HG02884 (cell line): Measurements from ENCODE around the gene ESPNL.
"Not testable (repeated sequence)": the region's sequence is repeated elsewhere in the genome, so short reads cannot be mapped to it uniquely, and the experiment has no call there.

ENCODE experiments used
- ATAC-seq: cut with Tn5 transposase; IDR thresholded peaks from one replicate; pipeline ENCODE4 v1.9.1; 2021; ENCODE audit warnings: mild to moderate bottlenecking, moderate library complexity; ENCODE audit not compliant: unreplicated experiment

ESPNL gene, protein sequence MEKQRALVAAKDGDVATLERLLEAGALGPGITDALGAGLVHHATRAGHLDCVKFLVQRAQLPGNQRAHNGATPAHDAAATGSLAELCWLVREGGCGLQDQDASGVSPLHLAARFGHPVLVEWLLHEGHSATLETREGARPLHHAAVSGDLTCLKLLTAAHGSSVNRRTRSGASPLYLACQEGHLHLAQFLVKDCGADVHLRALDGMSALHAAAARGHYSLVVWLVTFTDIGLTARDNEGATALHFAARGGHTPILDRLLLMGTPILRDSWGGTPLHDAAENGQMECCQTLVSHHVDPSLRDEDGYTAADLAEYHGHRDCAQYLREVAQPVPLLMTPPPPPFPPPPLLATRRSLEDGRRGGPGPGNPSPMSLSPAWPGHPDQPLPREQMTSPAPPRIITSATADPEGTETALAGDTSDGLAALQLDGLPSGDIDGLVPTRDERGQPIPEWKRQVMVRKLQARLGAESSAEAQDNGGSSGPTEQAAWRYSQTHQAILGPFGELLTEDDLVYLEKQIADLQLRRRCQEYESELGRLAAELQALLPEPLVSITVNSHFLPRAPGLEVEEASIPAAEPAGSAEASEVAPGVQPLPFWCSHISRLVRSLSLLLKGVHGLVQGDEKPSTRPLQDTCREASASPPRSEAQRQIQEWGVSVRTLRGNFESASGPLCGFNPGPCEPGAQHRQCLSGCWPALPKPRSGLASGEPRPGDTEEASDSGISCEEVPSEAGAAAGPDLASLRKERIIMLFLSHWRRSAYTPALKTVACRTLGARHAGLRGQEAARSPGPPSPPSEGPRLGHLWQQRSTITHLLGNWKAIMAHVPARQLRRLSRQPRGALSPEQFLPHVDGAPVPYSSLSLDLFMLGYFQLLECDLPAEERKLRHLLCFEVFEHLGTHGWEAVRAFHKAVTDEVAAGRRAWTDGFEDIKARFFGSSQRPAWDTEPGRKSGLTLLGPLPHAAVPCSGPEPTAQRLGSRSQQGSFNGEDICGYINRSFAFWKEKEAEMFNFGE

DNA sequence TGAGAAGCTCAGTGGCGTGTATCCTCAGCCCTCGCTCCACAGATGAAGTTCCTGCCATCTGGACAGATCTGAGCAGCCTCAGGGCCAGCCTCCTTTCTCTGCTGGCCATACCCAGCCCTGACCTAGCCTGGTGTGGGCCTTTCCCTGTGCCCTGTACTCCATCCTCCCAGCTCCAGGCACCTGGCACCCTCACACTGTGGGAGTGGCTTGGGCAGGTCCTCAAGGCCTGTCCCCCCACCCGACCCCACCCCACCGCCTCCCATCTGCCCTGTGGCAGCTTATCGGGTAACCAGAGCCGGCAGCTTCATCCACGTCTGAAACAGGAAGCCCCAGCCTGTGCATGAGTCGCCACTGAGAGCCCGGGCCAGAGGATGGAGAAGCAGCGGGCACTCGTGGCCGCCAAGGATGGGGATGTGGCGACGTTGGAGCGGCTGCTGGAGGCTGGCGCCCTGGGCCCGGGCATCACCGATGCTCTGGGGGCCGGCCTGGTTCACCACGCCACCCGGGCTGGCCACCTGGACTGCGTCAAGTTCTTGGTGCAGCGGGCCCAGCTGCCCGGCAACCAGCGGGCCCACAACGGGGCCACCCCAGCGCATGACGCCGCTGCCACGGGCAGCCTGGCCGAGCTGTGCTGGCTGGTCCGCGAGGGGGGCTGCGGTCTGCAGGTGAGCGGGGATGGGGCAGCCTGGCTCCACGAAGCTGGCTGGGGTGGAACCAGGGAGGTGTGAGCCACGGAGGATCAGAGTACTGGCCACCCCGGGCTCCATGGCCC, at the start of gene ESPNL:
Gene ESPNL (plus strand): TSS at position 292 of the 772 bp plus-strand sequence. CDS start 80 bp downstream, at position 372.
- ATAC-seq = no peak

DNA sequence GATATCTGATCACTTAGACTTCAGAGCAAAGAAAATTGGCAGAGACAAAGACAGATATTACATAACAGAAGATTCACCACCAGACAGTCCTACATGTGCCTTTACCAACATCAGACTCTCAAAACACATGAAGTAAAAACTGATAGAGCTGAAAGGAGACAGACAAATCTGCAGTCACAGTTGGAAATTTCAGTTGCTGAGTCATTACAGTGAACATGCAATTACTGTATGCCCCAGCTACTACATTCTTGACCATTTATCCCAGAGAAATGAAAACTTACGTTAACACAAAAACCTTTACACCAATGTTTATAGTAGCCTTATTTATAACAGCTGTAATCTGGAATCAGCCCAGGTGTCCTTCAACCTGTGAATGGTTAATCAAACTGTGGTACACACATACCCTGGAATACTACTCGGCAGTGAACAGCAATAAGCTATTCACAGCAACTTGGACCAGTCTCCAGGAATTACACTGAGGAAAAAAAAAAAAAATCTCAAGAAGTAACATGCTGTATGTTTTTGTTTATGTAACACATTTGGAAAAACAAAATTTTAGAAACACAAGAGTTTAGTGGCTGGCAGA, 46.9 kb upstream of the ESPNL start:
- no peak for ATAC-seq

DNA sequence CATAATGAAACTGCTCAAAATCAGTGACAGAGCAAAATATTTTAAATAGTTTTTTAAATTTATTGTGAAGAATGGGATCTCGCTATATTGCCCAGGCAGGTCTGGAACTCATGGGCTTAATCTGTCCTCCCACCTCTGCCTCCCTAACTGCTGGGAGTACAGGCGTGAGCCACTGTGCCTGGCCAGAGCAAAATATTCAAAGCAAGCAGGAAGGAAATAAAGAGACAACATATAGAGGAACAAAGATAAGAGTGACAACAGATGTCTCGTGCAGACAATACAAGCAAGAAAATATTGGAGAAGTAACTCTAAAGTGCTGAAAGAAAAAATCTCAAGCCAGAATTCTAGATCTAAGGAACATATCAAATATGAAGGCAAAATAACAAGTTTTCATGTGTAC, 44.3 kb upstream of the ESPNL start:
- no peak for ATAC-seq

DNA sequence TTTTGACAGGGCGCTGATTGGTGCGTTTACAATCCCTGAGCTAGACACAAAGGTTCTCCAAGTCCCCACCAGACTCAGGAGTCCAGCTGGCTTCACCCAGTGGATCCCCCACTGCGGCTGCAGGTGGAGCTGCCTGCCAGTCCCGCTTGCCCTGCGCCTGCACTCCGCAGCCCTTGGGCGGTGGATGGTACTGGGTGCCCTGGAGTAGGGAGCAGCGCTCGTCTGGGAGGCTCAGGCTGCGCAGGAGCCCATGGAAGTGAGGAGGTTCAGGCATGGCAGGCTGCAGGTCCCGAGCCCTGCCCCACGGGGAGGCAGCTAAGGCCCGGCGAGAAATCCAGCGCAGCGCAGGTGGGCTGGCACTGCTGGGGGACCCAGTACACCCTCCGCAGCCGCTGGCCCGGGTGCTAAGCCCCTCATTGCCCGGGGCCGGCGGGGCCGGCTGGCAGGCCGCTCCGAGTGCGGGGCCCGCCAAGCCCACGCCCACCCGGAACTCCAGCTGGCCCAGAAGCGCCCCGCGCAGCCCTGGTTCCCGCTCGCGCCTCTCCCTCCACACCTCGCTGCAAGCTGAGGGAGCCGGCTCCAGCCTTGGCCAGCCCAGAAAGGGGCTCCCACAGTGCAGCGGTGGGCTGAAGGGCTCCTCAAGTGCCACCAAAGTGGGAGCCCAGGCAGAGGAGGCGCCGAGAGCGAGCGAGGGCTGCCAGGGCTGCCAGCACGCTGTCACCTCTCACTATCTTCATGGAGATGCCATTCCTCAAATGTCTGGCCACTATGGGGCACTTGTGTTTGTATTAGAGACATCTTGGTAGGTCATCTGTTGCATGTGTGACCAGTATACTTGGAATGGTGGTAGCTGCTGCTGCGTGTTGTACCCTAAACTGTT, 42.2 kb upstream of the ESPNL start:
- not testable (repeated sequence) for ATAC-seq

DNA sequence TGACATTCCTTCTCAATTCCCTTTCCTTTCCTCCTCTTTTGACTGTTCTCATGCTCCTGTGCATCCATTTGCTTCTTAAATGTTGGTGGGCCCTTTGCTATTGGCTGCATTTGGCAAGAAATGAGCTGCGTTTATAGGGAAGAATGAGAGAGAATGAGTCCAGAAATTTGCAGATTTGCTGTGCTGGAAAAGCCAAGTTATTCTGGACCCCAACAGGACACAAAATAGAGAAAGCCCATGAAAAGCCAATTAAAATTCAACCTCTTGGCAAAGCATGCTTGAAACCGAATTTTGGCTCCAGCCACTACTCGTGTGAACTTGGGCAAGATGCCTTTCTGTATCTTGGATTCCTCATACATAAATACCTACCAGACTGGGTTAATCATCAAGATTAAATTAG, 40.6 kb upstream of the ESPNL start:
- ATAC-seq = no peak

DNA sequence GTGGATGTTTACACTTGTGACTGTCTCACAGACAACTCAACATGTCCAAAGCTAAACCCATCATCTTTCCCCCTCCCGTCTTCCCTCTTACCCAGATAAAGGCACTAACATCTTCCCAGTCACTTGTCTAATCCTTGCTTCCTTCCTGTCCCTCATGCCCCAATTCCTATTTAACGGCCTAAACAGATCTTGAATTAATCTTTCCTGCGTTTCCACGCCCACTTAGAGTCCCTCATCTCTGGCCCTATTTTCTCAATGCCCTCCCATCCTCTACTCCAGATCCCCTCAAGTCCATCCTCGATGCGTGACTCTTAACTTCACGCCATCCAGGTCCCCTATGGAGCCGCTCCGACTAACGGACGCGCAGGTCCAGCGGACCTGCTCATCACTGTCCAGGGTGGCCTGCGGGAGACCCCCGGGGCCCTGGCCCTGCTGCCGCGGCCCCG, 40.0 kb upstream of the ESPNL start:
- ATAC-seq = no peak

DNA sequence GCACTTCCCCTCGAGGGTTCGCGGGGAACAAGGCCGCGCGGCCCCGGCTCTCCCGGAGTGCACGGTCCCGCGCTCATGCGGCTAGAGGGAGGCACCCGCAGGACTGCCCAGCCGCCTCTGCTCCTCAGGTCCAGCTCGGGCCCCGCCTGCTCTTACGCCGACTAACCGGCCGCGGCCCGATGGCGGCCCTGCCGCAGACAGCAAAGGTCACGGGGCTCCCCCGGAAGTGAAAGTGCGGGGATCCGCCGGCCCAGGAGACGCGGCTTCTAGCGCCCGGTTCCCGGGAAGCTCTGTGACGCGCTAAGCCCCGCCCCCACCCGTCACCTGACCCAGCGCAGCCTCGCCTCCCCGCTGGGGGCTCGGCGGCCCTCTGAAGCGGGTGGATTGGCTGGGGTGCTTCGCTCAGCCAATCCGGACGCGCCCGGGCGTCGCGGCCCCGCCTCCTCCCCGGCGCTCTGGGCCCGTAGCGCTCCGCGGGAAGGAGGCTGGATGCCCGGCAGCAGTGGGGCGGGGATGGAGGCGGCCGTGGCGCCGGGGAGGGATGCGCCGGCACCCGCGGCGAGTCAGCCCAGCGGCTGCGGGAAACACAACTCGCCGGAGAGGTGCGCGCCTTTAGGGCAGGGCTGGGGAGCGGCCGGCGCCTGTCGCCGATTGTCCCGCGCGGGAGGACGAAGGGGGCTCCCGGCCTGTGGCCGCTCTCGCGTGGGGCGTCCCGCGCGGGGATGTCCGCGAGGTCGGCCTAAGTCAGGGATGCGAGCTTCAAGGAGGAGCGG, 39.4 kb upstream of the ESPNL start, which contains the start of gene SCLY:
Gene SCLY (plus strand): TSS at position 460 of the 773 bp plus-strand sequence. CDS start 54 bp downstream, at position 514.
- peak; percentile 94 for ATAC-seq

DNA sequence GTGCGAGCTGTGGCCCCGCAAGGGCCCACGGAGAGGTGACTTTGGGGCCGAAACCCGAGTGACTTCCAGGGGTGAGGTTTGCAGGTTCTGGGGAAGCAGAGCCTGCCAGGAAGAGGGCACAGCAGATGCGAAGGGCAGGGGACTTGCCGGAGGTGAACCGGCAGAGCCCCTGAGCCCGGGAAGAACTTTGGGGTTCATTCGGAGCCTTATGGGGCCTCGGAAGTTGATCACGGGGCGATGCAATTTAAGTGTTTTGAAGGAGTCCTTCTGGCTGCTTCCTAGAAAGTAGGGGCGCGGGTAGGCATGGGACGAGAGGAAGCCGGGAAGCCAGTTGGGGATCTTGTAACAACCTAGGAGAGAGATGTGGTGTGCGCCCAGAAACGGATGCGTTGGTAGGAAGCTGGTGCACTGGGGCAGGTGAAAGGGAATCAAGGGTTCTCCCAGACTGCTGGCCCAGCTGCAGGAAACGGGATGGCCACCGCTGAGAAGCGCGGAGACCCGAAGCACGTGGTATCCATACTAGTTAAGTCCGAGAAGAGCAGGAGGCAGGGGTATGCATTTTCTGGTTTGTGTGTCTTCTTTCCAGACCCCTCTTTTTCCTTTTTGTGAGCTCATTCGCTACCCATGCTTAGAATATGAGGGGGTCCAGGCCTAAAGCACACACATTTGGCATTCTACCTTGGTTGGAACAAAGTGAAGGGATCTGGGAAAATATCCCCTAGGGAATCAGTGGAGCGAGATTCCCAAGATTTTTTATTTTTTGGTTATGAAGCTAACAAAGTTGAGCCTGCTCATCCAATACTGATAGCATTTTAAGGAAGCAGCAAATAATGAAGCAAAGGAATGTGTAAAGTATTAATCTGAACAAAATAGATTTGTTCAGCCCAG, 38.6 kb upstream of the ESPNL start:
- ATAC-seq = peak; percentile 21

DNA sequence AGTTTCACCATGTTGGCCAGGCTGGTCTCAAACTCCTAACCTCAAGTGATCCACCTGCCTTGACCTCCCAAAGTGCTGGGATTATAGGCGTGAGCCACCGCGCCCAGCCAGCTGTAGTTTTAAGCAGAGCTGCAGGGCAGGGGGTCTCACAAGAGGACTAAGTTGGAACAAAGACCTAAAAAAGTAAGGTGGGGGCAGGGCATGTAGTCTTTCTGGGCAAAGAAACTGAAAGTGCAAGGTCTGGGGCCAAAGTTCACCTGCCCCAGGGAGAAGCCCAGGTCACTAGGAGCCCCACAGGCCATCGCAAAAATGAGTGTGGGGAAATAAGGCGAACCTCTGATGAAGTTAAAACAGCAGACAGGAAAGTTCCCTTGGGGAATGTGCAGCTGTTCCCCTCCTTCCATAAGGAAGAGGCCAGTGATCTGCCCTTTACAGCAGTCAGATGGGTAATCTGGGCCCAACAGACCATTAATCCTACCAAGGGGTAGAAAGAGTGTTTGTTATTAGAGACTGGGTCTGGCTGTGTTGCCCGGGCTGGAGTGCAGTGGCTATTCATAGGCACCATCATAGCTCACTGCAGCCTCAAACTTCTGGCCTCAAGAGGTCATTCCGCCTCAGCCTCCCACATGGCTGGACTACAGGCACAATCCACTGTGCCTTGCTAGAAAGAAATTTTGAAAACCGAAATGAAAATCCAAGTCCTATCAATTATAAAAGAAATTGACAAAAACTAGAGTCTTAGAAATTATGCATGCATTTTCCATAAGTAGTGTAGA, 36.5 kb upstream of the ESPNL start:
- ATAC-seq = no peak

DNA sequence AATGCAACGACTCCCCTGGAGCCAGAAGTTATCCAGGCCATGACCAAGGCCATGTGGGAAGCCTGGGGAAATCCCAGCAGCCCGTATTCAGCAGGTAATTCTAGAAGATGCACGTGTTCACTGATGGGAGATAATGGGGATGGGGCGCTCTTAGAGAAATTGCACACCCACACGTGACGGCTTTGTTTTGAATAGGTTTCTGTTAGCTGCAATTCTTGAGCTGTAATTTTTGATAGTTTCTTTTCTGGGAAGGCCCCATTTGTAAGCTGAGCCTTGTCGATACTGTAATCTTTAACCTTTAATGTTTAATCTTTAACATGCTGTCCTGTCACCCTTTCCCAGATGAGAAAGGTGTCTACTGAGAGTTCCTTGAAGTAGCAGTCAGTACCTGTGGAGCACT, 35.8 kb upstream of the ESPNL start:
- ATAC-seq = no peak

DNA sequence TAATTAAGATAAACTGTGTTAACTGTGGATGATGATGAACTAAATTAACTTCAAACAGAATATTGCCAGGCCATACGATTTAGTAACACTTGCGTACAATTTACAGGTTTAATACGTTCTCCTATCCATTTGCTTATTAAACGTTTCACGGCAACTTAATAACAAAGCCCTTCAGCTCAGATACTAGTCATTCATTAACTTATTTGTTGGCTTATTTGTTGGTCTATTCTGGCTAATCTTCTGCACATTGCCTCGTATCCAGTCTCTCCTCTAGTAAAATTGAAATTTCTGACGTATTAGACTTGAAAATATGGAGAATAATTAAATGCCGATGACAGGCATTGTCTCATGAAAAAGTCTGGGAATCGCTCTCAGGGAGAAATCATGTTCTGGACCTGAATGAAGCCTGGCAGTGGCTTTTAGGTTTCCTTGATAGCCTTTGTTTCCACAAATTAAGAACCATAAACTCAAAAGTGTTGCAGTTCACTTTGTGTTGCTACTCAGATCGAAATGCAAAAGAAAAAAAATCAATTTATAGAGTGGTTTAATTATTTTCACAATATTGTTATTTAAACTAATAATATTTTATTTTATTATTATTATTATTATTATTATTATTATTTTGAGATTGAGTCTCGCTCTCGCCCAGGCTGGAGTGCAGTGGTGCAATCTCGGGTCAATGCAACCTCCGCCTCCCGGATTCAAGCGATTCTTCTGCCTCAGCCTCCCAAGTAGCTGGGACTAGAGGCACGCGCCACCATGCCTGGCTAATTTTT, 34.9 kb upstream of the ESPNL start:
- no peak for ATAC-seq

DNA sequence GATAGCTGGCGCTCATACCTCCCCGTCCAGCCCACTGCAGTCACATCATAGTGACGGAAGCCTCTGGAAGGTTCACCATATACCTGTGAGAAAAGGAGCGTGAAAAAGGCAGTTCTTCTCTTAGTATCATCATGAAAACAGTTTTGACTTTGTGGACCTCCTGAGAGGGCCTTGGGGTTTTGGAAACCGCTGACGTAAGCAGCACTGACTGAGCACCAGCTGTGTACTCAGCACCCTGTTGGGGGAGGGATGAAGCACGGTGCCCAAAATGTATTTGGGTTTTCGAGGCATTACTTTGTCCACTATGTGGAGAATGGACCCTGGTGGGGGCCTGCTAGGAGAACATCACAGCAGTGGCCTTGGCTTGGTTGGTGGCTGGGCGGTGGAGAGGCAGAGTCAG, 33.9 kb upstream of the ESPNL start:
- ATAC-seq = no peak

DNA sequence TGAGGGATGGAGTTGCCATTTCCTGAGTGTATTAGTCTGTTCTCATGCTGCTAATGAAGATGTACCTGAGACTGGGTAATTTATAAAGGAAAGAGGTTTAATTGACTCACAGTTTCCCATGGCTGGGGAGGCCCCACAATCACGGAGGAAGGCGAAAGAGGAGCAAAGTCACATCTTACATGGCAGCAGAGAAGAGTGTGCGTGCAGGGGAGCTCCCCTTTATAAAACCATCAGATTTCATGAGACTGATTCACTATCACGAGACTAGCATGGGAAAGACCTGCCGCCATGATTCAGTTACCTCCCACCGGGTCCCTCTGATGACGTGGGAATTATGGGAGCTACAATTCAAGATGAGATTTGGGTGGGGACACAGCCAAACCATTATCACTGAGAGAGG, 33.4 kb upstream of the ESPNL start:
- not testable (repeated sequence) for ATAC-seq

DNA sequence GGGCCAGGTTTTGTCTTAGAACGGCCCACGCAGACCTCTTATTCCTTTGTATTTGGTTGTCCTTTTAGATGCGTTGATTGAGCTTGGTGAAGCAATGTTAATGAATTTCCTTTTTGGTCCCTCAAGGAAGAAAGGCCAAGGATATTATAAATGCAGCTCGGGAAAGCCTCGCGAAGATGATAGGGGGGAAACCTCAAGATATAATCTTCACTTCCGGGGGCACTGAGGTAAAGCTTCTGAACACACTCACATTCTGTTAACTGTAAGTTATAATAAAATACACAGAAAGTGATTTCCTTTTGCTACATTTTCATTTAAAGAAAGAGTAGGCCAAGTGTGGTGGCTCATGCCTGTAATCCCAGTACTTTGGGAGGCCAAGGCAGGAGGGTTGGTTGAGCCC, 32.2 kb upstream of the ESPNL start:
- ATAC-seq = no peak

DNA sequence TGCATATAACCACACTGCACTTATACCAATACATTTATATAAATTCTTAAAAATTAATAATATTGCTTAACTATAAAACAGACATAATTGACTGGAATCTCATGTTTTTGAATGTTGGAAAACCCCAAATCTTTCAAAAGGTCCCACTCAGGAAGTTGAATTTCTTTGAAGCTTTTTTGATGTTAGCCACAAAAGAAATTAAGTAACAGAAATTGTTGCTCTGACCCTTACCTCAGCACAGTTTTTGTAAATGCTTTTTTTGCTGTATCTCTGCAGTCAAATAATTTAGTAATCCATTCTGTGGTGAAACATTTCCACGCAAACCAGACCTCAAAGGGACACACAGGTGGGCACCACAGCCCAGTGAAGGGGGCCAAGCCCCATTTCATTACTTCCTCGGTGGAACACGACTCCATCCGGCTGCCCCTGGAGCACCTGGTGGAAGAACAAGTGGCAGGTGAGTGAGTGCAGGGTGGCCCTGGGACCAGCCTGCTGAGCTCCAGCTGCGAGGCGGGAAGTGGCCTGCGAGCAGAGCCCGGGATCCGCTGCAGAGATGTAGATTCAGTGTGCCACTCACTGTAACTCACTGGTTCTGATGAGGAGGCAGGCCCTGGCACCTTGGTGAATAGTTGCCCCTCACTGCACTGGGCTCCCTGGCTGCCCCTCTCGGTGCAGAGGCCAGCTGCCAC, 31.0 kb upstream of the ESPNL start:
- no peak for ATAC-seq

DNA sequence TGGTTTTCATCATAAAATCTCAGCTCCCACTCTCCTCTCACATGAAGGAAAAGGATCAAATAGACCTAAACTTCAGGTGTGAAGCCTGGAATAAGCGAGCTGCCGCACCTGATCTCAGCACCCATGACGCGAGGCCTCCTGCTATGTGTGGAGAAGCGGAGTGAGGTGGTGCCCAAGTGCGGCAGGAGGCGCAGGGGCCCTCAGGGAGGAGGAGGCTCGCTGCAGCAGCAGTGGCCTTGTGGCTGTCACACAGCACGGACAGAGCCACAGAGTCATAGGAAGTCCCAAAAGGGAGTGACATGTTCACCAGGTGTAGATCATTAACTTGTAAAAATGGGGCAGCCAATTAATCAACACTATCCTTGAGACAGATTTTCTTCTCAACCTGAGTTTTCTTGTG, 30.3 kb upstream of the ESPNL start:
- no peak for ATAC-seq
